Left ventricle myocardium superior (tissue), 1 donor: Measurements from ENCODE around the gene ABCB9. TPM values are rescaled to one million over a fixed set of nuclear protein-coding genes. Genes with fewer than 3 reads are reported as not detected.
A peak's percentile ranks its signal among the peaks of the same experiment; 100 is the strongest.
"Not testable (repeated sequence)": the region's sequence is repeated elsewhere in the genome, so short reads cannot be mapped to it uniquely, and the experiment has no call there.

ENCODE experiments used
- ATAC-seq: fragments of 200-7000 bp; cut with Tn5 transposase; one replicate; pipeline ENCODE4 v1.9.1; 2020; ENCODE audit warnings: mild to moderate bottlenecking, moderate library complexity
- DNase-seq: peaks from one replicate; pipeline ENCODE4 v3.0.0-alpha.2; 2020
- intact Hi-C: fragments of 100-400 bp; cut with micrococcal nuclease; formaldehyde crosslinking; loops from one replicate; pipeline ENCODE4 v1.11.0; 2022
- microRNA-seq: library from miRNA; unstranded; fragments of <30 nt; microRNA quantifications from one replicate; pipeline ENCODE4 v1.2.0, GENCODE V29; 2020; ENCODE audit warnings: borderline number of aligned reads
- total RNA-seq: library from RNA; stranded (reverse); fragmentation: NEBNext Ultra II Directional; extraction: Animal tissue kit (Norgen Biotek cat#: 25700); gene quantifications from one replicate; pipeline ENCODE4 v1.2.1, GENCODE V29; 2021
- donor health status: DM: no; HTN: yes; CAD: no; lungs with severe emphysema.

ABCB9 gene
- total RNA-seq, 1 donor from 2014 or later, result 4.6 TPM

- ATAC-seq, intact Hi-C loops, DNase-seq: not testable (repeated sequence)
These were observed 73.5 kb downstream of the ABCB9 start for GRCh38 chr12:122892724-122893123.

GRCh38 chr12:122891661-122892525 lies 74.4 kb downstream of the ABCB9 start:
- DNase-seq, result no peak
- ATAC-seq, result no peak
- intact Hi-C loops, result no loop called here

GRCh38 chr12:122889761-122890520 lies 76.3 kb downstream of the ABCB9 start:
- ATAC-seq (no peak), DNase-seq (no peak)
- intact Hi-C loops, result no loop called here

DNA sequence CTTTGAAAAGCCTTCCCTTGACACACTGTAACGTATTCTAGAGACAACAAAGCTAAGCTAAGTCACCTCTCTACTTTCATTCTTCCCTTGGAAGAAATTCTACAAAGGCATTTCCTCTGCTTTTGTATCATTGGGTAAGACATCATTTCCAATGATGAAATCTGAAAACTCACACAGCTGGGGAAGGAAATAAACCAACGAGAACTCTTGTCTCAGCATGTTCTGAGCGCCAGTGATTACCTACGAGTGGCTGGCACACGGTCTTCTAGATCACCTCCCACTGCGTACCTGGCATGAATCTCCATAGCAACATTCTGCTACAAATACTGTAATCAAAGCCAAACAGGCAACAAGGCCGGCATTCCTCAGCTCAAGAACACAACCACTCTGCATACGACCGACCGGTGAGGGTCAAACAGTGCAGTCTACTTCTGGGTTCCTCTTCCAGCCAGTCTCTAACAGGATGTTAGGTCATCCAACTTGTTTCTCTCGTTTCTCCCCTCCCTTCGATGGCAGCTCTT lies 78.0 kb downstream of the ABCB9 start:
- intact Hi-C loops, result no loop called here
- DNase-seq (peak; percentile 62), ATAC-seq (peak; percentile 80)

DNA sequence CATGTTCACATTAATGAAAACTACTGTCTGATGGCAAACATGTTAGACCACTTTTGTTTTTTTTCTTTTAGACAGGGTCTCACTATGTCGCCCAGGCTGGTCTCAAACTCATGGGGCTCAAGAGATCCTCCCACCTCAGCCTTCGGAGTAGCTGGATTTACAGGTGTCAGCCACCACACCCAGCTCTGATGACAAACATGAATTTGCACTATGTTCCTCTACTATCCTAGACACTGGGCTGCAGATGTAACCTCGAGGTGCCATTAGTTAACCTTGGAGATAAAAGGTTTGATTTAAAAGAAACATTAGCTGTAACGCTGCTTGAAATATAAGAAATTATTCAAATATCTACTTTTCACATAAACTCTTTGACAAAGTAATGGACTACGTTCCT lies 78.4 kb downstream of the ABCB9 start:
- no peak for ATAC-seq
- no peak for DNase-seq
- intact Hi-C loops, result no loop called here

GRCh38 chr12:122886851-122887818 lies 79.1 kb downstream of the ABCB9 start:
- no peak for ATAC-seq
- intact Hi-C loops, result no loop called here

GRCh38 chr12:122886161-122886560 lies 80.1 kb downstream of the ABCB9 start:
- DNase-seq, result no peak
- intact Hi-C loops, result no loop called here
- ATAC-seq, result no peak

More at GRCh38 chr12:122886851-122887818, 79.1 kb downstream of the ABCB9 start:
- no peak for DNase-seq

DNA sequence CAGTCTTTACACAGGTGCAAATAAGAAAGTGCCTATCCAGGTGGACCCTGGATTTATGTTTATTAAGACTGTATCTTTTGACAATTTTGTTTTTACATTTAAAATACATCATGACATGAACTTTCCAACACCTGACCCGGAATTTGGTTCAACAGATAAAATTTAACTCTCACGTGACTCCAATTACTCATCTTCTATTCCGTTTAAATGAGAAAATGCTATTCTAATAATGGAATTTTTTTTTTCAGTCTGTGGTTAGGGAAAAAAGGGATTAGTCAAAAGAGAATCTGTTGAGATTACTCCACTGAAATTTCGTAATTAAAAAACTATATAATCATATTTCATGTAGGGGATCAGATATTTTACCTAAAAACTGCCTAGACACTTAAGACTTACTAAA lies 81.4 kb downstream of the ABCB9 start:
- DNase-seq (no peak), ATAC-seq (no peak)
- intact Hi-C loops, result no loop called here

DNA sequence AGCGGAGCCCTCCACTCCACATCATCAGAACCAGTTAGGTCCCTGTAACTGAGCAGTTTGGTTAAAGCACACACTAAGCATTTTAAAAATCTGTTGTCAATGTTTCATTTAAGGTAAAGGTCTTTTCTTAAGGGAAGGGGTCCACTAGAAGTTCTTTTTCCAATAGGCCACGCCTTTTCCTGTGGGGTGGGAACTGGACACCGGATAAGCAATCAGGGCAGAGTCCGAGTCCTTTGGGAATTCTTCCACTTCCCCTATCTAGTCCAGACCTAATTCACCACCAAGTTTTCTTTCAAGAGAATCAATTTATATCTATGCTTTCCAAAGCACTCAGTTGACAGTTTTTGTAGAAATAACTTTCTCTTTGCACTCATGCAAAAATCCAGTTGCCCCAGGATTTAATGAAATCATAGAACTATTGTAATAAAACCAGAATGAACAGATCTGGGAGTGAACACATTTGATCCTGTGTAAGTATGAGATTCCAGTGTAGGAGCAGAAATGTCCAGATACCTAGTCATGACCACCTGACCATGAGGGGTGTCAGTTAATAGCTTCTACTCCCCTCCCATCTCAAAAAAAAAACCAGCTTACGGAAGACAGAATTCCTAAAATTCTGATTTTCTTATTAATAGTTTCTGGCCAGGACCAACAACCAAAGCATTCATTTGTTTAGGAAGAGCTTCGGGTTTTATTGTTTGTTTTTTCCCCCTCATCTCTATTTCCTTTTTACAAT lies 82.0 kb downstream of the ABCB9 start:
- DNase-seq (no peak), ATAC-seq (no peak)
- intact Hi-C loops, result no loop called here

- ATAC-seq, result no peak
These were observed 83.2 kb downstream of the ABCB9 start for GRCh38 chr12:122882908-122883558.

GRCh38 chr12:122880668-122881067 lies 85.6 kb downstream of the ABCB9 start:
- DNase-seq (no peak), ATAC-seq (peak; percentile 69)
- intact Hi-C loops, result no loop called here

More at GRCh38 chr12:122882908-122883558, 83.2 kb downstream of the ABCB9 start:
- no peak for DNase-seq
- intact Hi-C loops, result no loop called here

GRCh38 chr12:122880155-122880667 lies 86.1 kb downstream of the ABCB9 start:
- DNase-seq (no peak), ATAC-seq (no peak)
- intact Hi-C loops, result no loop called here

Small RNA genes within 50 kb of the gene (microRNA-seq; reads per million reads assigned to microRNA genes)
- not detected for gene MIR4304

Other genes with a start within 250 kb of the ABCB9 start
- 0.12 TPM for gene HCAR3, start 249.7 kb downstream of the ABCB9 start, total RNA-seq
- 0.12 TPM for gene HCAR1, start 235.6 kb downstream of the ABCB9 start, total RNA-seq
- gene DENR, start 213.6 kb downstream of the ABCB9 start, total RNA-seq, result 23.2 TPM
- gene CCDC62, start 191.9 kb downstream of the ABCB9 start, total RNA-seq, result 0.59 TPM
- 27.4 TPM for gene HIP1R, start 131.0 kb downstream of the ABCB9 start, total RNA-seq
- gene VPS37B, start 70.3 kb downstream of the ABCB9 start, total RNA-seq, result 29.5 TPM
- gene OGFOD2, start 8.8 kb upstream of the ABCB9 start, total RNA-seq, result 15.4 TPM
- 181 TPM for gene ARL6IP4, start 14.2 kb upstream of the ABCB9 start, total RNA-seq
- gene PITPNM2, start 184.6 kb upstream of the ABCB9 start, total RNA-seq, result 20.8 TPM